ENCODE data around the gene ABR.

DNA sequence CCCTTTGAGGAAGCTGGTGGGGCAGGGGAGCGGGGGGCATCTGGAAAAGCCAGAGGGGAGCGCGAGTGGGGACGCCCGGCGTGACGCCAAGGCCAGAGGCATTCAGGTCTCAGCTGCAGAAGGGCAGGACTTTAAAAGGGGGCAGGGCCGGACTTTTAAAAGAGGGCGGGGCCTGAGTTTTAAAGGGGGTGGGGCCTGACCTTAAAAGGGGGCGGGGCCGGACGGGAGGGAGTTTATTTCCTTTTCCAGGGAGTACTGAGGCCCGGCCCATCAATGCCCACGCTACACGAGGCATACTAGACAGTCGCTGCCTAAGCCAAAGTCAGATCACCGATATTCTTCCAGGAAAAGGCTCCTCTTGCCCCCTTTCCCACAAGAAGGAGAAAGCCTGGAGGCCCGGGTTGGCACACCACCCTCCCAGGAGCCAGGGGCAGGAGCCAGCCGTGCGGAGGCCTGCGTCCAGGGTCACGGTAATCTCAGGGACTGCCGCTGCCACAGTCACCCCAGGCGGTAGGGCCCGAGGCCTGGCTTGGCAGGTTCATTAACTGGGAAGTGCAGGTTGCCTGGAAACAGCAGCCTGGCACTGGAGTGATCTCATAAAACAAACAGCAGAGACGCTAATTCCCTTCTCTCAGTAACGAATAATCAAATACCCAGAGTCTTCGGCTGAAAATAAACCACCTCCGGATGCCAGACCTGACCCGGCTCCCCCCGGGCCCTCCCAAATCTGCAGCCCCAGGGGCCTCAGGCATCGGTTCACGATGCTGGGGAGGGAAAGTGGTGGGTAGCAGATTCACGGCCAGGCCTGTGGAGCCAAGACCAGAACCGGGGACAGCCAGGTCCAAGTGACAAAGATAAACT lies 92.2 kb downstream of the ABR start:
- TF ChIP-seq POLR2AphosphoS5 (IDR thresholded peaks at IDR 0.05; ENCODE audit: low read depth) (no peak), CTCF (IDR thresholded peaks at IDR 0.05; ENCODE audit: insufficient read depth, low read length) (no peak)

Data from HL-60 (cell line).